ENCODE data around the gene MIPOL1.
"Not testable (repeated sequence)": the region's sequence is repeated elsewhere in the genome, so short reads cannot be mapped to it uniquely, and the experiment has no call there.

MIPOL1 gene

GRCh38 chr14:37275963-37276362 lies 78.2 kb downstream of the MIPOL1 start:
- no peak overlapping the region for H3K4me3 ChIP-seq (ENCODE audit: low read length)
- DNase-seq (ENCODE audit: low read depth) = no peak
- no peak for TF ChIP-seq CTCF (IDR thresholded peaks at IDR 0.05; ENCODE audit: insufficient read depth, low read depth, low read length, missing control alignments)

- DNase-seq (ENCODE audit: low read depth) = no peak
- TF ChIP-seq CTCF (IDR thresholded peaks at IDR 0.05; ENCODE audit: insufficient read depth, low read depth, low read length, missing control alignments) = no peak
Observed at GRCh38 chr14:37278636-37279538, 81.2 kb downstream of the MIPOL1 start.

GRCh38 chr14:37279818-37280217 lies 82.1 kb downstream of the MIPOL1 start:
- no peak for TF ChIP-seq CTCF (IDR thresholded peaks at IDR 0.05; ENCODE audit: insufficient read depth, low read depth, low read length, missing control alignments)

More at GRCh38 chr14:37278636-37279538, 81.2 kb downstream of the MIPOL1 start:
- no peak overlapping the region for H3K4me3 ChIP-seq (ENCODE audit: low read length)

GRCh38 chr14:37284760-37285159 lies 87.0 kb downstream of the MIPOL1 start:
- TF ChIP-seq CTCF (IDR thresholded peaks at IDR 0.05; ENCODE audit: insufficient read depth, low read depth, low read length, missing control alignments) = no peak
- DNase-seq (ENCODE audit: low read depth) = no peak
- no peak overlapping the region for H3K4me3 ChIP-seq (ENCODE audit: low read length)

More at GRCh38 chr14:37279818-37280217, 82.1 kb downstream of the MIPOL1 start:
- no peak overlapping the region for H3K4me3 ChIP-seq (ENCODE audit: low read length)
- no peak for DNase-seq (ENCODE audit: low read depth)

GRCh38 chr14:37285220-37285619 lies 87.5 kb downstream of the MIPOL1 start:
- H3K4me3 ChIP-seq (ENCODE audit: low read length) = no peak overlapping the region
- TF ChIP-seq CTCF (IDR thresholded peaks at IDR 0.05; ENCODE audit: insufficient read depth, low read depth, low read length, missing control alignments) = no peak
- no peak for DNase-seq (ENCODE audit: low read depth)

GRCh38 chr14:37289688-37290087 lies 92.0 kb downstream of the MIPOL1 start:
- TF ChIP-seq CTCF (IDR thresholded peaks at IDR 0.05; ENCODE audit: insufficient read depth, low read depth, low read length, missing control alignments) = no peak
- H3K4me3 ChIP-seq (ENCODE audit: low read length) = no peak overlapping the region
- DNase-seq (ENCODE audit: low read depth) = no peak

- H3K4me3 ChIP-seq (ENCODE audit: low read length); DNase-seq (ENCODE audit: low read depth): not testable (repeated sequence)
Observed at GRCh38 chr14:37295262-37295661, 97.5 kb downstream of the MIPOL1 start.
